PFSK-1 (cell line): ENCODE data around the gene RNF208.

Source experiments
- FOXP2 ChIP-seq: optimal IDR thresholded peaks from 2 replicates; pipeline ENCODE3; 2011; ENCODE audit warnings: borderline replicate concordance, control low read depth, inconsistent platforms; ENCODE audit not compliant: insufficient read depth; ENCODE audit errors: extremely low read length, extremely low read depth
- POLR2AphosphoS5 ChIP-seq: IDR thresholded peaks from 2 replicates; pipeline ENCODE4 v1.6.1; 2012; ENCODE audit warnings: low read depth, mild to moderate bottlenecking, control low read depth, low read length, moderate library complexity
- SIN3A ChIP-seq: IDR thresholded peaks from 2 replicates; pipeline ENCODE4 v1.6.1; 2012; ENCODE audit warnings: mild to moderate bottlenecking, low read length, moderate library complexity, borderline replicate concordance; ENCODE audit not compliant: insufficient read depth
- TAF1 ChIP-seq: IDR thresholded peaks from 2 replicates; pipeline ENCODE4 v1.6.1; 2012; ENCODE audit warnings: low read length, control low read depth, borderline replicate concordance; ENCODE audit not compliant: insufficient read depth
- TF ChIP-seq, protein P1 (sequence below), 2 experiments: IDR thresholded peaks; 2 replicates each; pipeline versions ENCODE4 v1.6.1 to v1.8.0; 2011 to 2012; ENCODE audit warnings: low read depth in 2 of 2, low read length in 2 of 2, control low read depth in 1 of 2, inconsistent platforms in 1 of 2, mild to moderate bottlenecking in 1 of 2, moderate library complexity in 1 of 2; ENCODE audit not compliant: insufficient read depth in 1 of 2

RNF208 gene

GRCh38 chr9:137192448-137192780 is 29.6 kb downstream of the RNF208 start:
- no peak for TF ChIP-seq SIN3A
- no peak for TF ChIP-seq POLR2AphosphoS5
- TF ChIP-seq TAF1: no peak
- no peak for TF ChIP-seq FOXP2
- TF ChIP-seq, protein P1, sequence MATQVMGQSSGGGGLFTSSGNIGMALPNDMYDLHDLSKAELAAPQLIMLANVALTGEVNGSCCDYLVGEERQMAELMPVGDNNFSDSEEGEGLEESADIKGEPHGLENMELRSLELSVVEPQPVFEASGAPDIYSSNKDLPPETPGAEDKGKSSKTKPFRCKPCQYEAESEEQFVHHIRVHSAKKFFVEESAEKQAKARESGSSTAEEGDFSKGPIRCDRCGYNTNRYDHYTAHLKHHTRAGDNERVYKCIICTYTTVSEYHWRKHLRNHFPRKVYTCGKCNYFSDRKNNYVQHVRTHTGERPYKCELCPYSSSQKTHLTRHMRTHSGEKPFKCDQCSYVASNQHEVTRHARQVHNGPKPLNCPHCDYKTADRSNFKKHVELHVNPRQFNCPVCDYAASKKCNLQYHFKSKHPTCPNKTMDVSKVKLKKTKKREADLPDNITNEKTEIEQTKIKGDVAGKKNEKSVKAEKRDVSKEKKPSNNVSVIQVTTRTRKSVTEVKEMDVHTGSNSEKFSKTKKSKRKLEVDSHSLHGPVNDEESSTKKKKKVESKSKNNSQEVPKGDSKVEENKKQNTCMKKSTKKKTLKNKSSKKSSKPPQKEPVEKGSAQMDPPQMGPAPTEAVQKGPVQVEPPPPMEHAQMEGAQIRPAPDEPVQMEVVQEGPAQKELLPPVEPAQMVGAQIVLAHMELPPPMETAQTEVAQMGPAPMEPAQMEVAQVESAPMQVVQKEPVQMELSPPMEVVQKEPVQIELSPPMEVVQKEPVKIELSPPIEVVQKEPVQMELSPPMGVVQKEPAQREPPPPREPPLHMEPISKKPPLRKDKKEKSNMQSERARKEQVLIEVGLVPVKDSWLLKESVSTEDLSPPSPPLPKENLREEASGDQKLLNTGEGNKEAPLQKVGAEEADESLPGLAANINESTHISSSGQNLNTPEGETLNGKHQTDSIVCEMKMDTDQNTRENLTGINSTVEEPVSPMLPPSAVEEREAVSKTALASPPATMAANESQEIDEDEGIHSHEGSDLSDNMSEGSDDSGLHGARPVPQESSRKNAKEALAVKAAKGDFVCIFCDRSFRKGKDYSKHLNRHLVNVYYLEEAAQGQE (IDR thresholded peaks at IDR 0.05; ENCODE audit: insufficient read depth in 1 of 2, low read depth in 2 of 2, low read length in 2 of 2): no peak

GRCh38 chr9:137191691-137192447 is 30.2 kb downstream of the RNF208 start:
- TF ChIP-seq POLR2AphosphoS5 (no peak), FOXP2 (no peak), TAF1 (no peak), SIN3A (no peak)
- TF ChIP-seq, protein P1 (IDR thresholded peaks at IDR 0.05; ENCODE audit: insufficient read depth in 1 of 2, low read depth in 2 of 2, low read length in 2 of 2): no peak

DNA sequence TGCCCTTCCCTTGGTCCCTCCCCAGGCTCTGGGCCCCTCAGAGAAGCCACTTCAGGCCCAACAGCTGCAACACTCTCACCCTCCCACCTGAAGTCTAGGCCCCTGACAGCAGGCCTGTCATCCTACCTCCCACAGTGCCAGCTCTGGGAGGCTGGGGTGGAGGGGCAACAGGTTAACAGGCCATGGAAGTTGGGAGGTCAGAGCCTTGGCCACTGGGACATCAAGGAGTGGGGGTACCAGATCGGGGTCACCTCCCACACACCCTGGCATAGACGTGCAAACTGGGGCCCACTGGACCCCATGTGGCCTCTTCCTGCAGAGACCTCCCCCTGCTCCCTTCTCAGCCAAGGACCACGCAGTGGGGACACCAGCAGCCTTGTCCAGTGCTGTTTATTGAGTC is 30.8 kb downstream of the RNF208 start:
- TF ChIP-seq FOXP2: no peak
- TF ChIP-seq, protein P1 (IDR thresholded peaks at IDR 0.05; ENCODE audit: insufficient read depth in 1 of 2, low read depth in 2 of 2, low read length in 2 of 2): no peak
- no peak for TF ChIP-seq SIN3A
- TF ChIP-seq POLR2AphosphoS5: no peak
- no peak for TF ChIP-seq TAF1

GRCh38 chr9:137190315-137190856 is 31.7 kb downstream of the RNF208 start:
- TF ChIP-seq SIN3A (no peak), POLR2AphosphoS5 (no peak), TAF1 (no peak), FOXP2 (no peak)
- TF ChIP-seq, protein P1 (IDR thresholded peaks at IDR 0.05; ENCODE audit: insufficient read depth in 1 of 2, low read depth in 2 of 2, low read length in 2 of 2): no peak
